ENCODE data around the gene PI4KB.

Gene PI4KB

DNA sequence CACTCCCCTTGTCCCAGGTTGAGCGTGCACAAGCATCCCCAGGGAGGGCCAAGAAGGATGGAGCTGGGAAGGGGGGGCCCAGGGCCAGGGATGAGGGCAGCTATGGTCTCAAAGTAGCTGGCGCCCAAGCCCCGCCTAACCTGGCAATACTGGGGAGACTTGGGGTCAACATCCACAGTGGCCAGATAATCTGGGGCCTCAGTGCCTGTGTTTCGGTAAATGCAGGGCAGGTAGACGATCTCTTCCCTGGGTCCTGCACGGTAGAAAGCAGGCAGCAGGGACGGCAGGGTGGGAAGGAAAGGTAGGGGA, 42.0 kb upstream of the PI4KB start:
- TF ChIP-seq, protein P1, sequence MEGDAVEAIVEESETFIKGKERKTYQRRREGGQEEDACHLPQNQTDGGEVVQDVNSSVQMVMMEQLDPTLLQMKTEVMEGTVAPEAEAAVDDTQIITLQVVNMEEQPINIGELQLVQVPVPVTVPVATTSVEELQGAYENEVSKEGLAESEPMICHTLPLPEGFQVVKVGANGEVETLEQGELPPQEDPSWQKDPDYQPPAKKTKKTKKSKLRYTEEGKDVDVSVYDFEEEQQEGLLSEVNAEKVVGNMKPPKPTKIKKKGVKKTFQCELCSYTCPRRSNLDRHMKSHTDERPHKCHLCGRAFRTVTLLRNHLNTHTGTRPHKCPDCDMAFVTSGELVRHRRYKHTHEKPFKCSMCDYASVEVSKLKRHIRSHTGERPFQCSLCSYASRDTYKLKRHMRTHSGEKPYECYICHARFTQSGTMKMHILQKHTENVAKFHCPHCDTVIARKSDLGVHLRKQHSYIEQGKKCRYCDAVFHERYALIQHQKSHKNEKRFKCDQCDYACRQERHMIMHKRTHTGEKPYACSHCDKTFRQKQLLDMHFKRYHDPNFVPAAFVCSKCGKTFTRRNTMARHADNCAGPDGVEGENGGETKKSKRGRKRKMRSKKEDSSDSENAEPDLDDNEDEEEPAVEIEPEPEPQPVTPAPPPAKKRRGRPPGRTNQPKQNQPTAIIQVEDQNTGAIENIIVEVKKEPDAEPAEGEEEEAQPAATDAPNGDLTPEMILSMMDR (IDR thresholded peaks at IDR 0.05; ENCODE audit: low read depth, low read length): no peak
- no peak for DNase-seq (ENCODE audit: low read depth, low spot score)
- H3K4me3 ChIP-seq (ENCODE audit: low read depth, low read length): no peak overlapping the region
- in situ Hi-C loops (cut with HindIII; ENCODE audit: low sequenced_read_pairs): no loop called here

DNA sequence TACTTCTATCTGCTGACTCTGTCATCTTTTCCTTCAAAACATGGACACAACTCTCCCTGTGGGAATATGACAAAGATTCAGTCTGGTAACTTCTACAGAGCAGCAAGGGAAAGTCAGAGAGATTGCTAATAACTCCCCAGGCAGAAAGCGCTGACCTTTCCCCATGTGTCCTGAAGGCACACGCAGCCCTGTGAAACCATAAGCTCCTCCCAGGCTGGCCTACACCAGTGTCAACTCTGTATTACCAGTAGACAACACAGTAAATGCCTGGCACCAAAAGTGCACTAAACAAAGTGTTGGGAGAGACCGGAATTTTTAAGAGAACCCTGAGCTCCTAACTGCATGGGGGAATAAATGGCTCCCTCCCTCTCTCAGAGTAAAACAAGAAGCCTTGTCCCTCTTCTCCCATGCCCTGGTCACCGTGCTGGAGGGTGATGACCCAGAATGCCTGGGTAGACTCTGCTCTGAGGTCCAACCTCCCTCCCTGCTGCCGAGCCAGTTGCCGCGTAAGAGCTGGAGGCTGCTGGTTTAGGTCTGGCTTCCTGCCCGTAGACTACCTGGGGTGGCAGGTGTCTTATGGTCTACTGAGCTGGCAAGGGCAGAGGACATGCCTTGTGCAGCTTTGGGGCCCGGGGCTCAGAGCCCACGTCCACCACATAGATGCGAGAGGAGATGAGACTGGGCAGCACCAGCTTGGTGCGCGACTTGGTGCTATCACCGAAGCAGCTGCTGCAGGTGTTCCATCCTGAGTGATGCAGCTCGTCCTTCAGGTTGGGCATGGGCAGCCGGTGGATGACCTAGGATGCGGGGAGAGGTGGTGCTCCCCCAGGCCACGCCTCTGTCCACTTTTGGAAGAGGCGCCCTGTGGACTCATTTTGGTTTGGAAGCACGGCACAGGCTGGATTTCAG, 41.4 kb upstream of the PI4KB start:
- TF ChIP-seq, protein P1 (IDR thresholded peaks at IDR 0.05; ENCODE audit: low read depth, low read length): no peak
- H3K4me3 ChIP-seq (ENCODE audit: low read depth, low read length): no peak overlapping the region
- in situ Hi-C loops (cut with HindIII; ENCODE audit: low sequenced_read_pairs): no loop called here
- no peak for DNase-seq (ENCODE audit: low read depth, low spot score)

DNA sequence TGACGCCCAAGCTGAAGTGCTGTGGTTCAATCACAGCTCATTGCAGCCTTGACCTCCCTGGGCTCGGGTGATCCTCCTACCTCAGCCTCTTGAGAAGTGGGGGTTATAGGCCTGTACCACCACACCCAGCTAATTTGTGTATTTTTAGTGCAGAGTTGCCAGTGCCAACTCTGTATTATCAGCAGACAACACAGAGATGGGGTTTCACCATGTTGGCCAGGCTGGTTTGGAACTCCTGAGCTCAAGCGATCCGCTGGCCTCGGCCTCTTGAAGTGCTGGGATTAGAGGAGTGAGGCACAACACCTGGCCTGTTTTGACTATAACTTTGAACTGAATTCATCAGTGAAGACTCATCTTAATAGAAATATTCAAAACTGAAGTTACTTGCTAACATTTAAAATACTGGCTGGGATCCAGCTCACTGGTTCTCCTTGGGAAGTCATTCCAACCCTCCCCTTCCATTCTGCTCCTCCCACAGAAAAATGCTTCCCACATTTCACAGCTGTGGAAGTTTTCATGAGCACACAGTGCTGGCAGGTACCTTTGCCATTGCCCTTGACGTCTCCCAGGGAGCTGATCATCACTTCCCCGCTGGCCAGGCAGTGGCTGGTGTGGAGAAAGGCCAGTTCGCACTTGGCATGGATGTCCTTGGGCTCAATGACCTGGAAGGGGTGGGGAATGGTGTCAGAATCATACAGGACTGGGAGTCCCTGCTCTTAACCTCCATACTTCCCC, 40.6 kb upstream of the PI4KB start:
- DNase-seq (ENCODE audit: low read depth, low spot score): no peak
- in situ Hi-C loops (cut with HindIII; ENCODE audit: low sequenced_read_pairs): no loop called here
- TF ChIP-seq, protein P1 (IDR thresholded peaks at IDR 0.05; ENCODE audit: low read depth, low read length): no peak
- H3K4me3 ChIP-seq (ENCODE audit: low read depth, low read length): no peak overlapping the region

DNA sequence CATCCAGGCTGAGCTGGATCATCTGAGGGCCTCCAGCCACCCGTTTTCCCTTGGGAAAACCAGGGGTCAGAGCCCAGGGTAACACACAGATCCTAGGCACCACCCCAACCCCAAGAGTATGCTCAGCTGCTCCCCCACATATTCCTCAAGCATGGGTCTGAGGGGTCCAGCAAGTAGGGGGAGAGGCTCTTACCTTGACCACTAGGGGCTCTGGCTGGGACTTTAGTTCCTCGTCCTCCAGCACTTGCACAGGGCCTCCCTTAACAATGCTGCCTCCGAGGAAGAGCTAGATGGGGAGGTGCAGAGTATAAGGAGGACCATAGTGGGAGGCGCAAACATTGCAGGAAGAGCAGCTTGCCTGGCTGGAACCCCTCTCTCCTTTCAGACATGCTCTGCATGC, 37.8 kb upstream of the PI4KB start:
- in situ Hi-C loops (cut with HindIII; ENCODE audit: low sequenced_read_pairs): no loop called here
- H3K4me3 ChIP-seq (ENCODE audit: low read depth, low read length): no peak overlapping the region
- no peak for DNase-seq (ENCODE audit: low read depth, low spot score)
- TF ChIP-seq, protein P1 (IDR thresholded peaks at IDR 0.05; ENCODE audit: low read depth, low read length): peak; percentile 12

DNA sequence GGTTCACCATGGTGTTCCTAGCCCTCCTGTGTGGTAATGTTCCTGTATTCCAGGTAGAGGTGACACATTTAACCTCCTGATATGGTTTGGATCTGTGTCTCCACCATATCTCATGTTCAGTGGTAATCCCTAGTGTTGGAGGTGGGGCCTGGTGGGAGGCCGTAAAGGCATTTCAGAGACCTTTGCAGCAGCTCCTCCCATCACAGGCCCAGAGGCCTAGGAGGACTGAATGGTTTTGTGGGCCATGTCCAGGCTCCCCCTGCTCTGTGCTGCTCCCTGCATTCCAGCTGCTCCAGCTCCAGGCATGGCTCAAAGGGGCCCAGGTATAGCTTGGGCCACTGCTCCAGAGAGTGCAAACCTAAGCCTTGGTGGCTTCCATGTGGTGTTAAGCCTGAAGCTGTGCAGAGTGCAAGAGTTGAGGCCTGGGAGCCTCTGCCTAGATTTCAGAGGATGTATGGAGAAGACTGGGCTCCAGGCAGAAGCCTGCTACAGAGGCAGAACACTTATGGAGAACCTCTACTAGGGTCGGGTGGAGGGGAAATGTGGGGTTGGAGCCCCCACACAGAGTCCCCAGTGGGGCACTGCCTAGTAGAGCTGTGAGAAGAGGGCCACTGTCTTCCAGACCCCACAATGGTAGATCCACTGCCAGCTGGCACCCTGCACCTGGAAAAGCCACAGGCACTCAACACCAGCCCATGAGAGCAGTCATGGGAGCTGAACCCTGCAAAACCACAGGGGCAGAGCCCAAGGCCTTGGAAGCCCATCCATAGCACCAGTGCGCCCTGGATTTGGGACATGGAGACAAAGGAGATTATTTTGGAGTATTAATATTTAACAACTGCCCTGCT, 35.3 kb upstream of the PI4KB start:
- H3K4me3 ChIP-seq (ENCODE audit: low read depth, low read length): no peak overlapping the region
- in situ Hi-C loops (cut with HindIII; ENCODE audit: low sequenced_read_pairs): no loop called here
- no peak for DNase-seq (ENCODE audit: low read depth, low spot score)
- TF ChIP-seq, protein P1 (IDR thresholded peaks at IDR 0.05; ENCODE audit: low read depth, low read length): no peak

DNA sequence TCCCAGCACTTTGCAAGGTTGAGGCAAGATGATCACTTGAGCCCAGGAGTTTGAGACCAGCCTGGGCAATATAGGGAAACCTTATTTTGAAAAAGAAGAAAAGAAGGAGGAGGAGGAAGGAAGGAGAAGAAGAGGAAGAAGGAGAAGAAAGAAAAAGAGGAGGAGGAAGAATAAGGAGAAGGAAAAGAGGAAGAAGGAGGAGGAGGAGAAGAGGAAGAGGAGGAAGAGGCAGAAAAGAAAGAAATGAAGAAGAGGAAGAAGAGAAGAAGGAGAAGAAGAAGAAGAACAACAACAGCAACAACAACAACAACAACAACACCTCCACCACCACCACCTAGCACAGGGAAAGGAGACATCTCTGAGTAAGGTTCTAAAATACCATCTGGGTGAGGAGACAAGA, 34.7 kb upstream of the PI4KB start:
- no peak overlapping the region for H3K4me3 ChIP-seq (ENCODE audit: low read depth, low read length)
- in situ Hi-C loops (cut with HindIII; ENCODE audit: low sequenced_read_pairs): no loop called here
- TF ChIP-seq, protein P1 (IDR thresholded peaks at IDR 0.05; ENCODE audit: low read depth, low read length): no peak
- no peak for DNase-seq (ENCODE audit: low read depth, low spot score)
